Prostate gland (tissue), 2 donors: ENCODE results near the gene WDR49. TPM values are rescaled to one million over a fixed set of nuclear protein-coding genes. Genes with fewer than 3 reads are reported as not detected.

Source experiments
- DNase-seq: peaks from one replicate; pipeline ENCODE4 v3.0.0-alpha.2; 2019; ENCODE audit warnings: low spot score
- H3K27ac ChIP-seq, 2 donors: fragments of 200-600 bp; sonication (generic); 2 replicates each; pipeline ENCODE4 v1.5.1; 2017 to 2019
- H3K27me3 ChIP-seq: fragments of 200-600 bp; sonication (generic); replicated peaks from 2 replicates; pipeline ENCODE4 v1.5.1; 2019; ENCODE audit not compliant: insufficient read depth
- H3K36me3 ChIP-seq, 2 donors: fragments of 200-600 bp; sonication (generic); 1 replicate in 1 of 2; 2 replicates in 1 of 2; pipeline versions ENCODE4 v1.5.1 to v1.8.1; 2017 to 2019
- H3K4me1 ChIP-seq: fragments of 200-600 bp; sonication (generic); replicated peaks from 2 replicates; pipeline ENCODE4 v1.5.1; 2019
- H3K4me3 ChIP-seq, 2 donors: fragments of 200-600 bp; sonication (generic); 2 replicates each; pipeline ENCODE4 v1.5.1; 2017 to 2019
- H3K9me3 ChIP-seq: fragments of 200-600 bp; sonication (generic); 2 replicates; pipeline ENCODE4 v1.5.1; 2017
- POLR2A ChIP-seq: fragments of 450-650 bp; IDR thresholded peaks from one replicate; pipeline ENCODE4 v1.6.1; 2016; ENCODE audit warnings: antibody characterized with exemption, mild to moderate bottlenecking
- POLR2AphosphoS5 ChIP-seq: sonication (generic); formaldehyde crosslinking; IDR thresholded peaks from one replicate; pipeline ENCODE4 v1.6.1; 2017; ENCODE audit warnings: antibody characterized with exemption
- WGBS: methylation state at CpG from one replicate; pipeline ENCODE4 v1.1.5; 2018; 5-methylcytosine and 5-hydroxymethylcytosine counted together
- intact Hi-C: fragments of 100-400 bp; cut with DNase I; formaldehyde crosslinking; loops from one replicate; pipeline ENCODE4 v1.14.2; 2022
- total RNA-seq, 2 donors: library from RNA; depleted of rRNA; stranded (reverse); fragments of >200 nt; gene quantifications; one replicate each; pipeline ENCODE4 v1.1.0, GENCODE V29; 2016
- TF ChIP-seq, protein P1 (sequence below), 4 experiments: fragments of 200-600 bp in 2 of 4; fragments of 450-650 bp in 2 of 4; sonication (generic) in 2 of 4; IDR thresholded peaks; 1 replicate in 3 of 4; 2 replicates in 1 of 4; pipeline ENCODE4 v1.5.1; 2016 to 2019; ENCODE audit warnings: antibody characterized with exemption in 4 of 4, mild to moderate bottlenecking in 2 of 4, moderate library complexity in 2 of 4

The WDR49 gene
- total RNA-seq, 2 donors from 2014 or later = 0.45 to 1.5 TPM

DNA sequence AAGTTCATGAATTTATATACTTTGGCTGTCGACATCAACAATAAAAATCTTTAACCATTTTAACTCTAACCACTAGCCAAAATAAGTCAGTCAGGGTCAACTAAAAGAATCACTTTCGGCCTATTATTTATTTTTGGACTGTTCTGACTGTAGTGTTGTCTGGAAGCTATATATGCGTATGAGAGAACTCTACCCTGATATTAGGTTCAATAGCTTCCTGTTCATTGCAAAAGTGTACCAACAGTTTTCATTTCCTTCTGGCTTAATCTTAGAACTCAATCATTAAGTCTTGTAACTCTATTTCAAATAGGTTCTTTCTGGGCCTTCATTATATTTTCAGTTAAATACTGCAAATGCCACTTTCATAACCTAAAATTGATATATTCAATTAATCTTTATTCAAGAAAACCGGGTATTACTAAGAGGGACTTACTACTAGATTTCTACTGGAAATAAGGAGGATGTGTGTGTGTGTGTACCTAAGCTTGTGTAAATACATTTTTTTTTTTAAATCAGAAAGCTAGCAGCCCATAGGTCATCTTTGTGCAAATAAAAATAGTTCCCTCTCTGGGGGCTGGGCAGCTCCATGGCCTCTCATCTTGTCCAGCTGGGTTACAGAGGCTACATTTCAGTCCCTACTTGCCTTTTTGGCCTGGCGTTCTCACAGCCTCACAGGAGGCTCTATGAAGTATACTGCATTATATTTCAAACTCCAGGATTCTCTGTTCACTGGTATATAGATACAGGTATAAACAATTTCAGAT, 185.7 kb downstream of the WDR49 start:
- no peak overlapping the region for H3K4me3 ChIP-seq
- TF ChIP-seq POLR2A (no peak), POLR2AphosphoS5 (no peak)
- TF ChIP-seq, protein P1, sequence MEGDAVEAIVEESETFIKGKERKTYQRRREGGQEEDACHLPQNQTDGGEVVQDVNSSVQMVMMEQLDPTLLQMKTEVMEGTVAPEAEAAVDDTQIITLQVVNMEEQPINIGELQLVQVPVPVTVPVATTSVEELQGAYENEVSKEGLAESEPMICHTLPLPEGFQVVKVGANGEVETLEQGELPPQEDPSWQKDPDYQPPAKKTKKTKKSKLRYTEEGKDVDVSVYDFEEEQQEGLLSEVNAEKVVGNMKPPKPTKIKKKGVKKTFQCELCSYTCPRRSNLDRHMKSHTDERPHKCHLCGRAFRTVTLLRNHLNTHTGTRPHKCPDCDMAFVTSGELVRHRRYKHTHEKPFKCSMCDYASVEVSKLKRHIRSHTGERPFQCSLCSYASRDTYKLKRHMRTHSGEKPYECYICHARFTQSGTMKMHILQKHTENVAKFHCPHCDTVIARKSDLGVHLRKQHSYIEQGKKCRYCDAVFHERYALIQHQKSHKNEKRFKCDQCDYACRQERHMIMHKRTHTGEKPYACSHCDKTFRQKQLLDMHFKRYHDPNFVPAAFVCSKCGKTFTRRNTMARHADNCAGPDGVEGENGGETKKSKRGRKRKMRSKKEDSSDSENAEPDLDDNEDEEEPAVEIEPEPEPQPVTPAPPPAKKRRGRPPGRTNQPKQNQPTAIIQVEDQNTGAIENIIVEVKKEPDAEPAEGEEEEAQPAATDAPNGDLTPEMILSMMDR (IDR thresholded peaks at IDR 0.05) = no peak
- 80% methylated on average over 5 of the region's 5 CpGs for WGBS
- no peaks in the 10 kb centered on the region for H3K9me3 ChIP-seq
- DNase-seq = no peak
- intact Hi-C loops = no loop called here
- H3K36me3 ChIP-seq = no peaks in the 10 kb centered on the region
- H3K4me1 ChIP-seq = no peaks in the 10 kb centered on the region
- no peak overlapping the region for H3K27ac ChIP-seq
- H3K27me3 ChIP-seq = no peaks in the 10 kb centered on the region

DNA sequence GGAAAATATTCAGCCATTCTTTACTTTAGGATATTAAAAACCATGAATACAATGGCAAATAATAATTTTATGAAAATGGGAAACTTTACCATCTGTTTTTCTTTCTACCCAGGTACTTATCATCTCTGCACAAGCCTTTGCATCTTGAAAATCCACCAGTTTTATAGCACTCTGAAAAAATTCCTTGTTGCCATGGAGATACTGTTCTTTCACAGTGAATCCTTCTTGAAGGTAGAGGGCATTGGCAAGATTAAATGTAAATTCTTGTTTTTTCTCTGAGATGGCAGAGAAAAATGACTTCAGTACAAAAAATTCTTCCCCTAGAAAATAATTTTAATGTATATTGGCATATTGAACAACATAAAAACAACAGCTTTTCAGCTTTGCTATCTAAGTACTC, 186.8 kb downstream of the WDR49 start:
- Histone ChIP-seq H3K4me1 (no peaks in the 10 kb centered on the region), H3K27ac (no peak overlapping the region), H3K4me3 (no peak overlapping the region), H3K36me3 (no peaks in the 10 kb centered on the region), H3K27me3 (no peaks in the 10 kb centered on the region), H3K9me3 (no peaks in the 10 kb centered on the region)
- no peak for DNase-seq
- no peak for TF ChIP-seq POLR2A
- TF ChIP-seq, protein P1 (IDR thresholded peaks at IDR 0.05) = no peak
- no peak for TF ChIP-seq POLR2AphosphoS5
- intact Hi-C loops = no loop called here

DNA sequence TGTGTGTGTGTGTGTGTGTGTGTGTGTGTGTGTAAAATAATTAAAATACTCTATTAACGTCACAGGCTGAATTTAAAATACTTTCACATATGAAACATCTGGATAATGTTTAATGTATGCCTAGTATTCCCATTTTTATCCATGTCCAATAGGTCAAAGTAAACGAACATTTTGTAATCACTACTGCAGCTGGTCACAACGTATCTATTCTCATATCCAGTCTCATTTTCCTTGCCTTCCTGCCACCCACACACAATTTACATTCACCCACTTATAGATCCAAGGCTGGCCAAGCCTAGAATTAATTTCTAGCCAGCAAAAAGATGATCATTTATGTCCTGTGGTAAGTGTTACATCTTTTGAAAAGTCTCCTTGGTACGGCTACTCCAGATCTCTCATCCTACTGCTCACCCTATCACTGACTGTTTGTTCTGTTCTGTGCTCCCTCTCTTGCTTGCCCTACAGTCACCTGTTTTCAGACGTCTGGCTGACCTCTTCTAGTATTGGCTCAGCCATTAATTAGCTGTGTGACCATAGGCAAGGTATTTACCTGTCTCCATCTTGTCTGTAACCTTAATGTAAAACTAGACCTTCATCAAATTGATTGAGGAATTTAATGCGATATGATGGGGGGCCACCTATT, 197.5 kb downstream of the WDR49 start:
- Histone ChIP-seq H3K27me3 (no peaks in the 10 kb centered on the region), H3K4me3 (no peak overlapping the region), H3K4me1 (no peaks in the 10 kb centered on the region), H3K36me3 (no peaks in the 10 kb centered on the region), H3K27ac (no peak overlapping the region), H3K9me3 (no peaks in the 10 kb centered on the region)
- intact Hi-C loops = no loop called here
- 82% methylated on average over 6 of the region's 6 CpGs for WGBS
- TF ChIP-seq, protein P1 (IDR thresholded peaks at IDR 0.05) = no peak
- TF ChIP-seq POLR2A = no peak
- TF ChIP-seq POLR2AphosphoS5 = no peak
- no peak for DNase-seq

DNA sequence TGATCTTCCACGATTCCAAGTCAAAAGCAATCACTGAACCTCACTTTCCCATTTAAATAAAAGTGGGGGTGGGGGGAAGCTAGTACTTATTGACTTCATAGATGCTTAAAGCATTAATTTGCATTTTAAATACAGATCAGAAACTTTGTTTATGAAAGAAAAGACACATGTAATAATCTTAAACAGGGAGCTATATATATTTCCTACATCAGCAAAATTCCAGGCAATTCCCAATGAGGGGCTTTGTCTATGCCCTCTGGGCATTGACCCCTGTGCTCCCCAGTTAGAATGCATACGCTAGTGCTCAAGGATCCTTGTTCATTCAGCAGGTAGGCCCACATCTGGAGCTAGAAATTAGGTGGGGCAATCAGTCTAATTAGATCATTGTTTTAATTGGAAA, 199.9 kb downstream of the WDR49 start:
- intact Hi-C loops = no loop called here
- Histone ChIP-seq H3K27ac (no peak overlapping the region), H3K4me1 (no peaks in the 10 kb centered on the region), H3K36me3 (no peaks in the 10 kb centered on the region), H3K27me3 (no peaks in the 10 kb centered on the region), H3K9me3 (no peaks in the 10 kb centered on the region), H3K4me3 (no peak overlapping the region)
- no peak for DNase-seq
- 85% methylated on average over 2 of the region's 2 CpGs for WGBS
- no peak for TF ChIP-seq POLR2AphosphoS5
- TF ChIP-seq, protein P1 (IDR thresholded peaks at IDR 0.05) = no peak

DNA sequence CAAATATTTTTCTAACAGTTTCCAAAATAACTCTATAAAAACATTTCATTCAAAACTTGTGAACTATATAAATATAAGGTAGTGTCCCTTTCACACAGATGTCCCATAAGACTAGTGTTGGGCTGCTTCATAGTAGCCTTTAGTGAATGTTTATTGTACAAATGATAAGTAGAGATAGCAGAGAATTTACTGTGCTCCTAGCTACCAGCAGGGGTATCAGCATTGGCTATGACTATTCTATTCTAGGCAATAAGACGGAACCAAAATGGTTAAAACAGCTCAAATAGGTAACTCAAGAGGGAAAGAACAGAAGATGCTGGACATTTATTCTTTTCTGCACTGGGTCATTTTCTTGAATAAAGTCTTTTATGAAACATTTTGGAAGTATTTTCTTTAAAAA, 202.5 kb downstream of the WDR49 start:
- Histone ChIP-seq H3K4me1 (no peaks in the 10 kb centered on the region), H3K36me3 (no peaks in the 10 kb centered on the region), H3K27me3 (no peaks in the 10 kb centered on the region), H3K4me3 (no peak overlapping the region), H3K9me3 (no peaks in the 10 kb centered on the region), H3K27ac (no peak overlapping the region)
- 42% methylated on average over 1 of the region's 1 CpG for WGBS
- DNase-seq = no peak
- intact Hi-C loops = no loop called here
- TF ChIP-seq POLR2A = no peak
- TF ChIP-seq, protein P1 (IDR thresholded peaks at IDR 0.05) = no peak
- no peak for TF ChIP-seq POLR2AphosphoS5
